Neuronal stem cell (in vitro differentiated cells): ENCODE measurements around the gene HNMT.
A peak's percentile ranks its signal among the peaks of the same experiment; 100 is the strongest.

ENCODE experiments used
- DNase-seq: peaks from one replicate; pipeline ENCODE4 v3.0.0-alpha.2; 2013; ENCODE audit warnings: low spot score
- H2AFZ ChIP-seq: one replicate; pipeline ENCODE4 v1.6.1; 2013; ENCODE audit warnings: mild to moderate bottlenecking, low read length, inconsistent platforms
- H2AK5ac ChIP-seq: 2 replicates; pipeline ENCODE4 v1.6.1; 2013; ENCODE audit warnings: low read depth, mild to moderate bottlenecking, inconsistent platforms, low read length, moderate library complexity, mixed read lengths
- H2BK120ac ChIP-seq: 2 replicates; pipeline ENCODE4 v1.6.1; 2013; ENCODE audit warnings: low read depth, mild to moderate bottlenecking, inconsistent platforms, low read length, moderate library complexity, mixed read lengths
- H2BK12ac ChIP-seq: one replicate; pipeline ENCODE4 v1.6.1; 2013; ENCODE audit warnings: low read length, inconsistent platforms
- H2BK15ac ChIP-seq: 2 replicates; pipeline ENCODE4 v1.6.1; 2013; ENCODE audit warnings: mild to moderate bottlenecking, low read length, inconsistent platforms, mixed read lengths
- H2BK5ac ChIP-seq: one replicate; pipeline ENCODE4 v1.6.1; 2013; ENCODE audit warnings: inconsistent platforms, mild to moderate bottlenecking, low read length, moderate library complexity
- H3K14ac ChIP-seq: one replicate; pipeline ENCODE4 v1.6.1; 2013; ENCODE audit warnings: low read length, inconsistent platforms
- H3K18ac ChIP-seq: 2 replicates; pipeline ENCODE4 v1.6.1; 2013; ENCODE audit warnings: low read length, inconsistent platforms
- H3K23ac ChIP-seq: 2 replicates; pipeline ENCODE4 v1.6.1; 2013; ENCODE audit warnings: low read depth, mild to moderate bottlenecking, mixed read lengths, low read length, inconsistent platforms; ENCODE audit not compliant: poor library complexity
- H3K27ac ChIP-seq: replicated peaks from 3 replicates; pipeline ENCODE4 v1.5.1; 2013; ENCODE audit warnings: low read length, inconsistent platforms
- H3K27me3 ChIP-seq, 3 experiments: 2 replicates each; pipeline ENCODE4 v1.6.1; 2013; ENCODE audit warnings: low read length in 3 of 3, mild to moderate bottlenecking in 2 of 3, inconsistent platforms in 1 of 3, low read depth in 1 of 3, mixed read lengths in 1 of 3, moderate library complexity in 1 of 3; ENCODE audit not compliant: control insufficient read depth in 3 of 3, insufficient read depth in 3 of 3
- H3K36me3 ChIP-seq, 2 donors: replicated peaks in 1 of 2; 2 replicates each; pipeline ENCODE4 v1.6.1; 2013; ENCODE audit warnings: low read length in 2 of 2; ENCODE audit not compliant: control insufficient read depth in 2 of 2, insufficient read depth in 2 of 2
- H3K4ac ChIP-seq: 2 replicates; pipeline ENCODE4 v1.6.1; 2013; ENCODE audit warnings: inconsistent platforms, mild to moderate bottlenecking, low read length, moderate library complexity
- H3K4me1 ChIP-seq, 2 donors: 1 replicate in 1 of 2; 2 replicates in 1 of 2; pipeline ENCODE4 v1.6.1; 2013; ENCODE audit warnings: low read length in 2 of 2, low read depth in 1 of 2; ENCODE audit not compliant: control insufficient read depth in 2 of 2, insufficient read depth in 1 of 2
- H3K4me2 ChIP-seq: one replicate; pipeline ENCODE4 v1.6.1; 2013; ENCODE audit warnings: mild to moderate bottlenecking, low read length, inconsistent platforms; ENCODE audit not compliant: insufficient read depth, poor library complexity, severe bottlenecking
- H3K4me3 ChIP-seq, 2 donors: 2 replicates each; pipeline ENCODE4 v1.5.1; 2013; ENCODE audit warnings: low read length in 2 of 2, mild to moderate bottlenecking in 2 of 2, inconsistent platforms in 1 of 2, moderate library complexity in 1 of 2
- H3K79me1 ChIP-seq: one replicate; pipeline ENCODE4 v1.6.1; 2013; ENCODE audit warnings: low read depth, mild to moderate bottlenecking, inconsistent platforms, low read length, moderate library complexity
- H3K9ac ChIP-seq: one replicate; pipeline ENCODE4 v1.6.1; 2013; ENCODE audit warnings: mild to moderate bottlenecking, low read depth, low read length, inconsistent platforms; ENCODE audit not compliant: poor library complexity
- H3K9me3 ChIP-seq, 2 donors: replicated peaks in 1 of 2; 2 replicates each; pipeline versions ENCODE3 to v1.6.1; 2013; ENCODE audit warnings: low read length in 2 of 2, mild to moderate bottlenecking in 2 of 2, inconsistent platforms in 1 of 2, low read depth in 1 of 2, mixed read lengths in 1 of 2, moderate library complexity in 1 of 2; ENCODE audit not compliant: control insufficient read depth in 2 of 2, insufficient read depth in 1 of 2
- H4K8ac ChIP-seq: one replicate; pipeline ENCODE4 v1.6.1; 2013; ENCODE audit warnings: low read depth, mild to moderate bottlenecking, inconsistent platforms, low read length, moderate library complexity
- H4K91ac ChIP-seq: one replicate; pipeline ENCODE4 v1.6.1; 2013; ENCODE audit warnings: low read length, low read depth, mild to moderate bottlenecking, inconsistent platforms; ENCODE audit not compliant: poor library complexity
- WGBS, 2 donors: extraction: QIAGEN DNeasy Blood & Tissue Kit; methylation state at CpG; one replicate each; pipeline ENCODE4 v1.1.7; 2013; ENCODE audit warnings: missing lambda C conversion rate in 2 of 2, mixed read lengths in 1 of 2; ENCODE audit not compliant: insufficient read length in 2 of 2, insufficient replicate concordance in 1 of 2; ENCODE audit errors: extremely low coverage in 2 of 2; 5-methylcytosine and 5-hydroxymethylcytosine counted together

Gene HNMT

GRCh38 chr2:137963535-137964065 lies 673 bp upstream of the HNMT start:
- H2BK120ac ChIP-seq, result no peak overlapping the region
- peak overlapping the region; percentile 88 for H2AFZ ChIP-seq
- H3K14ac ChIP-seq, result no peak overlapping the region
- no peak for DNase-seq
- H3K4me1 ChIP-seq, result peaks cover 0 to 7% of the 10 kb centered on the region in 2 donors
- no peak overlapping the region for H3K4ac ChIP-seq
- H3K36me3 ChIP-seq, result no peaks in the 10 kb centered on the region
- no CpG with 5 or more reads among the region's 9 CpGs for WGBS, 2 donors
- no peak overlapping the region for H2BK12ac ChIP-seq
- no peak overlapping the region for H3K4me2 ChIP-seq
- no peak overlapping the region for H3K23ac ChIP-seq
- H3K27me3 ChIP-seq, result no peaks in the 10 kb centered on the region
- no peaks in the 10 kb centered on the region for H3K9me3 ChIP-seq
- no peak overlapping the region for H4K91ac ChIP-seq
- no peak overlapping the region for H3K18ac ChIP-seq
- H2BK15ac ChIP-seq, result no peak overlapping the region
- H3K9ac ChIP-seq, result no peak overlapping the region
- H2BK5ac ChIP-seq, result no peak overlapping the region
- H3K4me3 ChIP-seq, result no peak overlapping the region
- no peak overlapping the region for H2AK5ac ChIP-seq
- H3K27ac ChIP-seq, result peak overlapping the region; percentile 39
- H3K79me1 ChIP-seq, result no peaks in the 10 kb centered on the region
- no peak overlapping the region for H4K8ac ChIP-seq

GRCh38 chr2:137964859-137965459 lies 686 bp downstream of the HNMT start:
- H4K8ac ChIP-seq, result no peak overlapping the region
- H2AK5ac ChIP-seq, result no peak overlapping the region
- DNase-seq, result no peak
- no peak overlapping the region for H3K9ac ChIP-seq
- no peak overlapping the region for H2BK12ac ChIP-seq
- H3K9me3 ChIP-seq, result no peaks in the 10 kb centered on the region
- no peak overlapping the region for H3K23ac ChIP-seq
- H4K91ac ChIP-seq, result no peak overlapping the region
- no CpG with 5 or more reads among the region's 3 CpGs for WGBS, 2 donors
- H2AFZ ChIP-seq, result peak overlapping the region; percentile 88
- no peaks in the 10 kb centered on the region for H3K27me3 ChIP-seq
- H2BK120ac ChIP-seq, result no peak overlapping the region
- H3K4me3 ChIP-seq, result peak overlapping the region in 1 of 2 donors; percentile 41
- H3K18ac ChIP-seq, result peak overlapping the region; percentile 86
- no peaks in the 10 kb centered on the region for H3K36me3 ChIP-seq
- H3K14ac ChIP-seq, result no peak overlapping the region
- no peaks in the 10 kb centered on the region for H3K79me1 ChIP-seq
- no peak overlapping the region for H3K4ac ChIP-seq
- peak overlapping the region; percentile 46 for H3K4me2 ChIP-seq
- no peak overlapping the region for H2BK5ac ChIP-seq
- peak overlapping the region; percentile 70 for H3K27ac ChIP-seq
- H3K4me1 ChIP-seq, result peaks cover 0 to 7% of the 10 kb centered on the region in 2 donors
- H2BK15ac ChIP-seq, result peak overlapping the region; percentile 23

- DNase-seq, result no peak
- no peak overlapping the region for H3K27ac ChIP-seq
Measured at GRCh38 chr2:137966043-137966442, 1.8 kb downstream of the HNMT start.

GRCh38 chr2:137967042-137967441 lies 2.8 kb downstream of the HNMT start:
- no peak overlapping the region for H3K9ac ChIP-seq

More at GRCh38 chr2:137966043-137966442, 1.8 kb downstream of the HNMT start:
- H3K4me1 ChIP-seq, result peaks cover 0 to 7% of the 10 kb centered on the region in 2 donors
- H3K23ac ChIP-seq, result no peak overlapping the region
- H3K9me3 ChIP-seq, result no peaks in the 10 kb centered on the region
- H2AFZ ChIP-seq, result no peak overlapping the region
- H3K27me3 ChIP-seq, result no peaks in the 10 kb centered on the region
- H3K18ac ChIP-seq, result no peak overlapping the region
- no peak overlapping the region for H3K4ac ChIP-seq
- H4K91ac ChIP-seq, result no peak overlapping the region
- no peak overlapping the region for H3K4me3 ChIP-seq
- no peak overlapping the region for H2BK120ac ChIP-seq
- H3K4me2 ChIP-seq, result no peak overlapping the region
- H2AK5ac ChIP-seq, result no peak overlapping the region
- H3K36me3 ChIP-seq, result no peaks in the 10 kb centered on the region
- no peak overlapping the region for H4K8ac ChIP-seq
- H3K79me1 ChIP-seq, result no peaks in the 10 kb centered on the region
- H3K14ac ChIP-seq, result no peak overlapping the region
- H2BK12ac ChIP-seq, result no peak overlapping the region
- WGBS, 2 donors, result no CpG with 5 or more reads among the region's 3 CpGs
- H2BK15ac ChIP-seq, result no peak overlapping the region
- no peak overlapping the region for H2BK5ac ChIP-seq
- no peak overlapping the region for H3K9ac ChIP-seq

More at GRCh38 chr2:137967042-137967441, 2.8 kb downstream of the HNMT start:
- H3K23ac ChIP-seq, result no peak overlapping the region
- no CpG with 5 or more reads among the region's 7 CpGs for WGBS, 2 donors
- H3K27ac ChIP-seq, result no peak overlapping the region
- H2BK120ac ChIP-seq, result no peak overlapping the region
- H3K4ac ChIP-seq, result no peak overlapping the region
- H3K36me3 ChIP-seq, result no peaks in the 10 kb centered on the region
- no peak overlapping the region for H3K18ac ChIP-seq
- no peak overlapping the region for H4K8ac ChIP-seq
- H3K27me3 ChIP-seq, result no peaks in the 10 kb centered on the region
- no peak overlapping the region for H2AFZ ChIP-seq
- no peak for DNase-seq
- H3K79me1 ChIP-seq, result no peaks in the 10 kb centered on the region
- H3K4me1 ChIP-seq, result peaks cover 0 to 7% of the 10 kb centered on the region in 2 donors
- no peak overlapping the region for H2BK15ac ChIP-seq
- H3K4me3 ChIP-seq, result no peak overlapping the region
- H2BK5ac ChIP-seq, result no peak overlapping the region
- H4K91ac ChIP-seq, result no peak overlapping the region
- H3K14ac ChIP-seq, result no peak overlapping the region
- no peak overlapping the region for H3K4me2 ChIP-seq
- H3K9me3 ChIP-seq, result no peaks in the 10 kb centered on the region
- H2AK5ac ChIP-seq, result no peak overlapping the region
- no peak overlapping the region for H2BK12ac ChIP-seq
